Measurements from ENCODE around the gene HDAC7. TPM values are rescaled to one million over a fixed set of nuclear protein-coding genes. Genes with fewer than 3 reads are reported as not detected.

The HDAC7 gene
- total RNA-seq, 1 donor from 2014 or later: 92.2 TPM

DNA sequence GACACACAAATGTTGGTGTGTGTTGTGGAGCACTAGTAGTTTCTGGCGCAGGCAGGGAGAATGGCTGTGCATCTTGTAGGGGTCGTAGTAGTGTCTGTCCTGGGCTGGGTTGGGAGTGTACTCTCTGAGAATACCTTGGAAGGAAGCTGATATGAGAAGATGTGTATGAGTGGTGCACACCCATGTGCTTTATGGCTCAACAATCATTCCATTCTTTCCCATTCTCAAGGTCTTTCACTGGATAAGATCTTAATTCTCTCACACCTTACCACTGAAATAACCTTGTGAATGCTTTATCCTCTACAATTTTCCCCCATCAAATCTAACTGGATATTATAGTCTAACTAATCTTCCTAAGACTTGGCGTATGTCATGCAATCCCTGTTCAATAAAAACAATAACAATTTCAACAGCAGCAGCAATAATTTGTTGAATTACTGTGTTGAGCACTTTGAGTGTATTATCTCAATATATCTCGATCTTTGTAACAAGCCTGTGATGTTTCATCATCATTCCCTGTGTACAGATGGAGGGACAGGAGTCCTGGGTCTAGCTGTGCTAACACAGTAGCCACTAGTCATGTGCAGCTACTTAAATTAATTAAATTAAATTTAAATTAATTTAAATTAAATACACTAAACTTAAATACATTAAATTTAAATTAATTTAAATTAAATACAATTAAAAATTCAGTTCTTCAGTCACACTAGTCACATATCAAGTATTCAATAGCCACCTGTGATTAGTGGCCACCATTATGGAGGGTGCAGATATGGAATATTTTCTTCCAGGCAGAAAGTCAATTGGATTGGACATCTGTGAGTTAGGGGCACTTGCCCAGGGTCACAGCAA is 50.2 kb downstream of the HDAC7 start:
- no peaks in the 10 kb centered on the region for H4K20me1 ChIP-seq (ENCODE audit: insufficient read depth, low read length)
- no peaks in the 10 kb centered on the region for H3K27me3 ChIP-seq (ENCODE audit: insufficient read depth, low read length)
- peaks cover 7% of the 10 kb centered on the region for H3K36me3 Mint-ChIP-seq (ENCODE audit: low read depth, unreplicated experiment)
- H3K4me3 ChIP-seq (ENCODE audit: insufficient read depth, low read depth, low read length): no peak overlapping the region
- FAIRE-seq (no peak), DNase-seq (ENCODE audit: low read depth) (no peak)
- no peaks in the 10 kb centered on the region for H3K79me2 ChIP-seq (ENCODE audit: insufficient read depth, low read length)
- H3K36me3 ChIP-seq (ENCODE audit: insufficient read depth, low read length): no peaks in the 10 kb centered on the region
- no peak overlapping the region for H3K4me2 ChIP-seq (ENCODE audit: low read length)
- H3K27ac Mint-ChIP-seq (ENCODE audit: unreplicated experiment): no peak overlapping the region
- H3K27me3 Mint-ChIP-seq (ENCODE audit: low read depth, unreplicated experiment): peaks cover 7% of the 10 kb centered on the region
- H3K4me3 Mint-ChIP-seq (ENCODE audit: unreplicated experiment): no peak overlapping the region
- TF ChIP-seq EZH2 (IDR thresholded peaks at IDR 0.05; ENCODE audit: insufficient read depth, low read length): no peak
- TF ChIP-seq, protein P1, sequence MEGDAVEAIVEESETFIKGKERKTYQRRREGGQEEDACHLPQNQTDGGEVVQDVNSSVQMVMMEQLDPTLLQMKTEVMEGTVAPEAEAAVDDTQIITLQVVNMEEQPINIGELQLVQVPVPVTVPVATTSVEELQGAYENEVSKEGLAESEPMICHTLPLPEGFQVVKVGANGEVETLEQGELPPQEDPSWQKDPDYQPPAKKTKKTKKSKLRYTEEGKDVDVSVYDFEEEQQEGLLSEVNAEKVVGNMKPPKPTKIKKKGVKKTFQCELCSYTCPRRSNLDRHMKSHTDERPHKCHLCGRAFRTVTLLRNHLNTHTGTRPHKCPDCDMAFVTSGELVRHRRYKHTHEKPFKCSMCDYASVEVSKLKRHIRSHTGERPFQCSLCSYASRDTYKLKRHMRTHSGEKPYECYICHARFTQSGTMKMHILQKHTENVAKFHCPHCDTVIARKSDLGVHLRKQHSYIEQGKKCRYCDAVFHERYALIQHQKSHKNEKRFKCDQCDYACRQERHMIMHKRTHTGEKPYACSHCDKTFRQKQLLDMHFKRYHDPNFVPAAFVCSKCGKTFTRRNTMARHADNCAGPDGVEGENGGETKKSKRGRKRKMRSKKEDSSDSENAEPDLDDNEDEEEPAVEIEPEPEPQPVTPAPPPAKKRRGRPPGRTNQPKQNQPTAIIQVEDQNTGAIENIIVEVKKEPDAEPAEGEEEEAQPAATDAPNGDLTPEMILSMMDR (IDR thresholded peaks at IDR 0.05; ENCODE audit: insufficient read depth, low read depth, low read length): no peak
- no peak overlapping the region for H3K27ac ChIP-seq (ENCODE audit: low read depth, low read length)
- H3K4me1 ChIP-seq (ENCODE audit: insufficient read depth, low read length): peaks cover 15% of the 10 kb centered on the region
- H3K4me1 Mint-ChIP-seq (ENCODE audit: low read depth, unreplicated experiment): peaks cover 6% of the 10 kb centered on the region
- H3K9ac ChIP-seq (ENCODE audit: low read length): no peak overlapping the region
- H2AFZ ChIP-seq (ENCODE audit: low read depth, low read length): no peak overlapping the region
- H3K9me3 Mint-ChIP-seq (ENCODE audit: unreplicated experiment): peaks cover 2% of the 10 kb centered on the region
- no peaks in the 10 kb centered on the region for H3K9me3 ChIP-seq (ENCODE audit: insufficient read depth, low read depth, low read length)

DNA sequence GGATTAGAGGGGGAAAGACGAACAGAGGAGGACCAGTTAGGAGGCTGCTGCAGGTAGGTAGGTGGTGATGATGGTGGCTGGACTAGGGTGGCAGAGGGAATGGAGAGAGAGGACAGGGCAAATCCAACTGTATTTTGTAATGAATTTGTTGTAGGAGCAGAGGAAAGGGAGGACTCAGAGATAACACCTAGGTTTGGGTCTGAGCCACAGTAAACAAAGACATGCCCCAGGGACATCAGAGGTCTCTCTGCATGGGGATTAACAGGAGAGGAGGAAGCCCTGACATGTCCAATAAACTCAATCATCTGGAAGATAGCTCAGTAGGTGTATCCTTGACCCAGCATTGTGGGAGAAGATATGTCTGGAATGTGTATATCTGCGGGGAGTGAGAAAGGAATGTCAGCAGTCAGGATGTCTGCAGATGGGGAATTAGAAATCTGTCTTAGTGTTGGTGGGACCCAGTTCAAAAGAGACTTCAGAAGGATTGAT is 51.3 kb downstream of the HDAC7 start:
- peaks cover 5% of the 10 kb centered on the region for H3K9me3 Mint-ChIP-seq (ENCODE audit: unreplicated experiment)
- Histone ChIP-seq H3K4me1 (ENCODE audit: insufficient read depth, low read length) (peaks cover 15% of the 10 kb centered on the region), H3K4me3 (ENCODE audit: insufficient read depth, low read depth, low read length) (no peak overlapping the region), H4K20me1 (ENCODE audit: insufficient read depth, low read length) (no peaks in the 10 kb centered on the region), H3K27me3 (ENCODE audit: insufficient read depth, low read length) (no peaks in the 10 kb centered on the region), H3K27ac (ENCODE audit: low read depth, low read length) (no peak overlapping the region), H3K36me3 (ENCODE audit: insufficient read depth, low read length) (no peaks in the 10 kb centered on the region), H3K79me2 (ENCODE audit: insufficient read depth, low read length) (no peaks in the 10 kb centered on the region), H3K4me2 (ENCODE audit: low read length) (peak overlapping the region; percentile 55), H2AFZ (ENCODE audit: low read depth, low read length) (no peak overlapping the region), H3K9me3 (ENCODE audit: insufficient read depth, low read depth, low read length) (no peaks in the 10 kb centered on the region), H3K9ac (ENCODE audit: low read length) (no peak overlapping the region)
- TF ChIP-seq, protein P1 (IDR thresholded peaks at IDR 0.05; ENCODE audit: insufficient read depth, low read depth, low read length): no peak
- TF ChIP-seq EZH2 (IDR thresholded peaks at IDR 0.05; ENCODE audit: insufficient read depth, low read length): no peak
- peaks cover 16% of the 10 kb centered on the region for H3K27me3 Mint-ChIP-seq (ENCODE audit: low read depth, unreplicated experiment)
- H3K27ac Mint-ChIP-seq (ENCODE audit: unreplicated experiment): no peak overlapping the region
- no peak overlapping the region for H3K4me3 Mint-ChIP-seq (ENCODE audit: unreplicated experiment)
- DNase-seq (ENCODE audit: low read depth): peak; percentile 54
- H3K36me3 Mint-ChIP-seq (ENCODE audit: low read depth, unreplicated experiment): peaks cover 7% of the 10 kb centered on the region
- FAIRE-seq: peak; percentile 43
- peaks cover 9% of the 10 kb centered on the region for H3K4me1 Mint-ChIP-seq (ENCODE audit: low read depth, unreplicated experiment)

Data from astrocyte (in vitro differentiated cells and primary cell).